SH-SY5Y (cell line): Measurements from ENCODE around the gene KIAA2012.

Source experiments
- GATA2 ChIP-seq: IDR thresholded peaks from 2 replicates; pipeline ENCODE4 v1.6.1; 2011; ENCODE audit warnings: mild to moderate bottlenecking, low read depth, low read length
- GATA3 ChIP-seq: IDR thresholded peaks from 2 replicates; pipeline ENCODE4 v1.6.1; 2011; ENCODE audit warnings: low read depth, mild to moderate bottlenecking, low read length, moderate library complexity

The KIAA2012 gene

GRCh38 chr2:202109737-202110184, 36.7 kb downstream of the KIAA2012 start:
- no peak for TF ChIP-seq GATA2
- no peak for TF ChIP-seq GATA3

DNA sequence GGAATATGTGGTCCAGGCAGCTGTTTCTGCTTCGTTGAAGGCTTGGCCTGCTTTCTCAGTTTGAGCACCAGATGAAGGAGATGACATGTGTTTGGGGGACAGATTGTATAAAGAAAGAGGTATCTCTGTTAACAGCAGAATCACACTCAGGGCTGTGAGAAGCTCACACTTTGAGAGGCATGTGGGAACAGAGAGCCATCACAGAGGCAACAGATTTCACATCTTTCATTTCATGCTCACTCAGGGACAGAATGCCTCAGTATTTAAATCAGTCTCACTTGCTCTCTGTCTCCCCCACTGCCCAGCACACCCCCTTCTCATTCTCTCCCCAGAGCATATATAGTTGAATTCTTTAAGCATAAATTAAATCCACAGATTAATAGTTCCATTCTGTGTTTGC, 37.4 kb downstream of the KIAA2012 start:
- TF ChIP-seq GATA3 (no peak), GATA2 (no peak)

DNA sequence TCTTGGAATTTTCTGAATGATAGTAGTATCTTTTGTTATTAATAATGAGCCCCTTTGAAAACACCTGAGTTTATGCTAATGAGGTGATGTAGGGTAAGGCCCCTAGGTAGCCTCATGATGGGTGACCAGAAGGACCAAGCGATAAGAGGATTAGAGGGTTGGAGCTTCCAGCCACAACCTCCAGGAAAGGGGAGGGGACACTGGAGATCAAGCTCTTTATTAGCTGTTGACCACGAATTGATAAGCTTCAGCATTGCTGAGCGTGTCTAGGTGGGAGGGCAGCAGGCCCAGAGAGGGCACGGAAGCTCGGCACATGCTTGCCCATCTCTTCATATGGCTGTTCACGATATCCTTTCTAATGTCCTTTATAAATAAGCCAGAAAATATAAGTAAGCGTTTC, 39.0 kb downstream of the KIAA2012 start:
- TF ChIP-seq GATA2 = no peak
- no peak for TF ChIP-seq GATA3

DNA sequence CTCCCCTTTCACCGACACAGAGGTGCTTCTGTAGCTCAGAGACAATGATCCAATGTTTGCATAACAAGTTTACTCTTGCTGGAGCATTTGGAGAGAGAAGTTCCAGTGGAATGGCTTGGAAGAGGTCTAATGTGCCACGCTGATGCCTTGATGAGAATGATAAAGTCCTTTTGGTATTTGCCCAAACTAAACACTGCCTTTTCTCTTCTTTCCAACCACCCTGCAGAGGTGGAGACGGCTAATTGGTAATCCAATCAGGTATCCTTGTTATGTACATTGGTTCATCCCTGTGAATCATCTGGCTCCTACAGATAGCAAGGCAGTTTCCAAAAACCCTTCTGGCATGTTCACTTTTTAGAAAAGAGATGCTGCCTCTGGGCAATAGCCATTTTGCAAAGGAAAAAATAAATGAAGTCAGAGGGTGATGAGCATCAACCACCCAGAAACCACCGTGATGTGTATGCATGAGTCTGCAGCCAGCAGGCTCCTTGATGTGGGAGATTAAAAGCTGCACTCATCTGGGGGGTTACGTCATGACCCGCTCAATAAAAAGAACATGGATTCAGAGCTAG, 40.6 kb downstream of the KIAA2012 start:
- TF ChIP-seq GATA2 (no peak), GATA3 (no peak)

DNA sequence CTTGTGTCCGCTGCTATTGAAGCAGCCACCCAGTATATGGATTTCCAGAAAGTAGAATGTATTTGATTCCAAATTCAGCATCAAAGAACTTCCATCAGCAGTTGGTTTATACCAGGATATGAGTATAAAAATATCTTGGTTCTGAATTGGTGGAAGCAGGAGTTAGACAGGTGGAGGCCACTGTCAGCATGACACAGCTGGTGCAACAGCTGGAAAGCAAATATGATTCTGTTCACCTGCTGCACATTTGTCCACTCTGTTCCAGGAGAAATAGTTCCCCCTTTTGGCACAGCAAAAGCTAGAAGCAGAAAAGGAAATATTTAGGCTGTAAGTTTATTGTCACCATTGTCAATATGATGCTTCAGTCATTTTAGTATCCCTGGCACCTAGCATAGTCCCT, 41.2 kb downstream of the KIAA2012 start:
- TF ChIP-seq GATA2 = no peak
- no peak for TF ChIP-seq GATA3

GRCh38 chr2:202114795-202115194, 41.7 kb downstream of the KIAA2012 start:
- TF ChIP-seq GATA3 (no peak), GATA2 (no peak)

GRCh38 chr2:202115479-202115971, 42.5 kb downstream of the KIAA2012 start:
- no peak for TF ChIP-seq GATA3
- no peak for TF ChIP-seq GATA2

GRCh38 chr2:202116691-202117090, 43.6 kb downstream of the KIAA2012 start:
- TF ChIP-seq GATA2 = no peak
- TF ChIP-seq GATA3 = no peak

DNA sequence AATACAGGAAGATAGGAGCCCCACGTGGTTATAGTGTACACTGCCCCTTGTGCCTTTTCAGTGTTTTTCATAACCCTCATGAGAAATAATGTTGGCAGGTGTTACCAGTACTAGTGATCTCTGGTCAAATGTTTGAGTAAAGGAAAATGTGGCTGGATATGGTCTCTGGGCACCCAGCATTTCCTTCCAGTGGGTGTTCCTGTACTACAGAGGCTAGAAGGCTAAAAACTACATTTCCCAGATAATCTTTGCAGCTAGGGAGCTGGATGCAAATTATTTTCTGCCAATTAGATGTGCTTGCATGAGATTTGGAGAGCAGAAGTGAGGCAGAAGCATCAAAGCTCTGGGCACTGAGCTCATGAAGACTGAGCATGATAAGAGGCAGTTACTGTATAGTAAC, 45.1 kb downstream of the KIAA2012 start:
- TF ChIP-seq GATA3 = no peak
- TF ChIP-seq GATA2 = no peak

GRCh38 chr2:202120828-202121227, 47.8 kb downstream of the KIAA2012 start:
- TF ChIP-seq GATA2 (no peak), GATA3 (no peak)

DNA sequence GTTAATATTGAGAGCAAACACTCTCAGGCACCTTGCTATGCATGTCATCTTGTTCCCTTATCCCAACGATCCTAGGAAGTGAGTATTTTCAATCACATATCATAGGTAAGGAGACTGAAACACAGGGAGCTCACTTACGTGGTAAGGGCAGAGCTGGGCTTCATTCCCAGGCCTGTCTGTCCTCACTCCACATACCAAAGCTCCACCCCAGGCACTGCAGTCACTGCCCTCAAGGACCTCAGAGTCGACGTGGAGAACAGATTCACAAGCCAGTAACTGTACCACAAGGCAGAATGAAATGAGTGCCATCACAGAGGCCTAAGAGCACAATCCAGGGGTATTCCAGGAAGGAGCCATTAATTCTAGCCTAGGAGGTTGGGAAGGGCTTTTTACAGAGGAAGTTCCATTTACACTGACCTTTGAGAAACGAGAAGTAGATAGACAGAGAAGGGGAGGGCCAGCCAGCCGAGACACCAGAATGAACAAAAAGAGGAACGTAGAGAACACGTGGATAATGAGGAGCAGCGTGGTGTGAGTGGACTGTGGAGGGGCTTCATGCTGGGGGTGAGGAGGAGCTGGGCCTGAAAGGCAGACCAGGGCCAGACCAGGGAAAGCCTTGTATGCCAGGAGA, 48.6 kb downstream of the KIAA2012 start:
- TF ChIP-seq GATA3 = no peak
- TF ChIP-seq GATA2 = no peak

GRCh38 chr2:202122163-202122540, 49.1 kb downstream of the KIAA2012 start:
- no peak for TF ChIP-seq GATA2
- no peak for TF ChIP-seq GATA3

GRCh38 chr2:202122980-202123720, 50.1 kb downstream of the KIAA2012 start:
- TF ChIP-seq GATA2 (no peak), GATA3 (no peak)

- TF ChIP-seq GATA3 = no peak
- TF ChIP-seq GATA2 = no peak
Observed at GRCh38 chr2:202124286-202124685, 51.2 kb downstream of the KIAA2012 start.

DNA sequence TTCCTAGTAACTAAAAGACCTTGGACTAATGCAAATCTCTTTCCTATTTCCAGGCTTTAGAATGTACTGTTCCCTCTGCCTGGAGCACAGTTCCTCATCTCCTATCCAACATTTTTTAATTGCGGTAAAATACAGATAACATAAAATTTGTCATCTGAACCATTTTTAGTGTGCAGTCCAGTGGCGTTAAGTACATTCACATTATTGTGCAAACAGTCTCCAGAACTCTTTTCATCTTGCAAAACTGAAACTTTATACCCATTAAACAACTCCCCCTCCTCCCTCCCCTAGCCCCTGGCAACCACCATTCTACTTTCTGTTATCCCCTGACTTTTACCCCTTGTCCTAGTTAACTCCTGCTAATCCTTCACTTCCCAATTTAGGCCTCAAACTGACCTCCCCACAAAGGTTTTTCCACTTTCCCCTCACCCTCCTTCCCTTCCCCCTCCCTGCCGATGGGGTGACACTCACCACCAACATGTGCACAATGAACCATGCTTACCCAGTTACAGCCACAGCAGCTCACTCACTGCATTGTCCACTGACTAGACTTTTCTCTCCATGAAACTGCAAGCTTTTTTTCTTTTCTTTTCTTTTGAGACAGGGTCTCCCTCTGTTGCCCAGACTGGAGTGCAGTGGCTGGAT, 54.8 kb downstream of the KIAA2012 start:
- TF ChIP-seq GATA3 (no peak), GATA2 (no peak)
